NCI-H524 treated with DMSO at 0.1 percent for 48 hours (cell line): Measurements from ENCODE around the gene SDR42E1.
"Not testable (repeated sequence)": the region's sequence is repeated elsewhere in the genome, so short reads cannot be mapped to it uniquely, and the experiment has no call there.

ENCODE experiments used
- DNase-seq: peaks from one replicate; lab custom pipeline; 2025; lab: John Stamatoyannopoulos, UW

Gene SDR42E1

GRCh38 chr16:82037251-82037650 is 26.0 kb upstream of the SDR42E1 start:
- no peak for DNase-seq

- no peak for DNase-seq
Observed at GRCh38 chr16:82034981-82035612, 23.8 kb upstream of the SDR42E1 start, which contains the start of gene HSD17B2. Gene HSD17B2 (plus strand): TSS chr16:82035253. CDS start chr16:82035425, 172 bp downstream.

- DNase-seq = no peak
Observed at GRCh38 chr16:82033683-82034300, 22.5 kb upstream of the SDR42E1 start.

- no peak for DNase-seq
Observed at GRCh38 chr16:82033006-82033405, 21.7 kb upstream of the SDR42E1 start.

GRCh38 chr16:82031116-82032084 is 20.1 kb upstream of the SDR42E1 start:
- DNase-seq = peak; percentile 29

- DNase-seq = no peak
Observed at GRCh38 chr16:82027629-82028064, 16.4 kb upstream of the SDR42E1 start.

GRCh38 chr16:82024883-82025282 is 13.6 kb upstream of the SDR42E1 start:
- DNase-seq = no peak

GRCh38 chr16:82024316-82024715 is 13.0 kb upstream of the SDR42E1 start:
- DNase-seq = no peak

- DNase-seq = no peak
Observed at GRCh38 chr16:82023206-82023605, 11.9 kb upstream of the SDR42E1 start.

GRCh38 chr16:82020051-82020450 is 8.8 kb upstream of the SDR42E1 start:
- DNase-seq = no peak

- DNase-seq = no peak
Observed at GRCh38 chr16:82019535-82019934, 8.3 kb upstream of the SDR42E1 start.

- DNase-seq = no peak
Observed at GRCh38 chr16:82017911-82018568, 6.8 kb upstream of the SDR42E1 start.

- no peak for DNase-seq
Observed at GRCh38 chr16:82016964-82017363, 5.7 kb upstream of the SDR42E1 start.

GRCh38 chr16:82016263-82016662 is 5.0 kb upstream of the SDR42E1 start:
- no peak for DNase-seq

- no peak for DNase-seq
Observed at GRCh38 chr16:82013139-82013538, 1.9 kb upstream of the SDR42E1 start.

GRCh38 chr16:82010649-82011048 is 621 bp downstream of the SDR42E1 start:
- no peak for DNase-seq

GRCh38 chr16:82009789-82010188 is 1.5 kb downstream of the SDR42E1 start:
- DNase-seq = not testable (repeated sequence)

GRCh38 chr16:82008957-82009592 is 2.2 kb downstream of the SDR42E1 start:
- DNase-seq = no peak

GRCh38 chr16:82007189-82007588 is 4.1 kb downstream of the SDR42E1 start:
- no peak for DNase-seq

GRCh38 chr16:82006036-82006435 is 5.2 kb downstream of the SDR42E1 start:
- no peak for DNase-seq

GRCh38 chr16:82005027-82005830 is 6.0 kb downstream of the SDR42E1 start:
- peak; percentile 15 for DNase-seq
